ENCODE results near the gene TBX10. TPM values are rescaled to one million over a fixed set of nuclear protein-coding genes. Genes with fewer than 3 reads are reported as not detected.

Gene TBX10
- polyA plus RNA-seq, 1 donor (not counting 4 experiments of a cell fraction or from before 2014, with no cell fraction given) = not detected

DNA sequence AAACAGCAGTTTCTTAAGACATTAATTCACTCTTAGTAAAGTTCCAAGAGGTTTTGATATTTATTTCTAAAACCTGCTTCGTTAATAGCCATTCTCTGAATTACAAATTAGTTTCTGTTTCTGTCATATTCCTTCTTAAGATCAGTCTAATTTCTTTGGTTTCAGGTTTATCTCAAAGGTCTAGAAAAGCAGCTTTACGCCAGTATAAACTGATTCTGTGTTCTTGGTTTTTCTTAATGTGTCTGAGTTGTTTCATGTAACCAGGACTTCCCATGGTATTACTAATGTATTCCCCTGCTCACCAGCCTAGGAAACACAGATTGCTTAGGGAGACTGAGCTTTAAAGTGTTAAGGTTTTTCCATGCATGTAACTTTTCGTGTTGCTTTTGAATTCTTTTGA lies 17.7 kb upstream of the TBX10 start:
- FAIRE-seq (no peak), DNase-seq (ENCODE audit: low read depth, low spot score) (no peak)
- Histone ChIP-seq H3K27me3 (ENCODE audit: control insufficient read depth, extremely low read depth, insufficient read depth, low read length) (no peaks in the 10 kb centered on the region), H3K9me1 (ENCODE audit: control insufficient read depth, extremely low read depth, insufficient read depth, low read length) (no peaks in the 10 kb centered on the region), H3K9me3 (ENCODE audit: control insufficient read depth, low read depth, low read length) (no peaks in the 10 kb centered on the region), H3K4me2 (ENCODE audit: control insufficient read depth, extremely low read depth, insufficient read depth, low read depth, low read length) (no peak overlapping the region), H3K4me1 (ENCODE audit: control insufficient read depth, extremely low read depth, insufficient read depth, low read length) (peaks cover 20% of the 10 kb centered on the region), H3K9ac (ENCODE audit: control insufficient read depth, extremely low read depth, insufficient read depth, low read length) (no peak overlapping the region), H3K27ac (ENCODE audit: control insufficient read depth, insufficient read depth, low read length) (peak overlapping the region; percentile 23), H3K36me3 (ENCODE audit: control insufficient read depth in 2 of 2, extremely low read depth in 1 of 2, insufficient read depth in 2 of 2, low read length in 2 of 2) (no peaks in the 10 kb centered on the region), H3K79me2 (ENCODE audit: control insufficient read depth, insufficient read depth, low read length) (no peaks in the 10 kb centered on the region), H4K20me1 (ENCODE audit: control insufficient read depth, extremely low read depth, insufficient read depth, low read length) (no peaks in the 10 kb centered on the region), H3K4me3 (ENCODE audit: control insufficient read depth in 2 of 3, extremely low read depth in 1 of 3, insufficient read depth in 2 of 3, low read depth in 1 of 3, low read length in 3 of 3) (no peak overlapping the region), H2AFZ (ENCODE audit: control insufficient read depth, low read length) (no peak overlapping the region)
- TF ChIP-seq, protein P1, sequence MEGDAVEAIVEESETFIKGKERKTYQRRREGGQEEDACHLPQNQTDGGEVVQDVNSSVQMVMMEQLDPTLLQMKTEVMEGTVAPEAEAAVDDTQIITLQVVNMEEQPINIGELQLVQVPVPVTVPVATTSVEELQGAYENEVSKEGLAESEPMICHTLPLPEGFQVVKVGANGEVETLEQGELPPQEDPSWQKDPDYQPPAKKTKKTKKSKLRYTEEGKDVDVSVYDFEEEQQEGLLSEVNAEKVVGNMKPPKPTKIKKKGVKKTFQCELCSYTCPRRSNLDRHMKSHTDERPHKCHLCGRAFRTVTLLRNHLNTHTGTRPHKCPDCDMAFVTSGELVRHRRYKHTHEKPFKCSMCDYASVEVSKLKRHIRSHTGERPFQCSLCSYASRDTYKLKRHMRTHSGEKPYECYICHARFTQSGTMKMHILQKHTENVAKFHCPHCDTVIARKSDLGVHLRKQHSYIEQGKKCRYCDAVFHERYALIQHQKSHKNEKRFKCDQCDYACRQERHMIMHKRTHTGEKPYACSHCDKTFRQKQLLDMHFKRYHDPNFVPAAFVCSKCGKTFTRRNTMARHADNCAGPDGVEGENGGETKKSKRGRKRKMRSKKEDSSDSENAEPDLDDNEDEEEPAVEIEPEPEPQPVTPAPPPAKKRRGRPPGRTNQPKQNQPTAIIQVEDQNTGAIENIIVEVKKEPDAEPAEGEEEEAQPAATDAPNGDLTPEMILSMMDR (optimal IDR thresholded peaks at IDR 0.05 in 1 of 3, IDR thresholded peaks at IDR 0.05 in 1 of 3, conservative IDR thresholded peaks at IDR 0.05 in 1 of 3; ENCODE audit: extremely low read depth in 1 of 3, insufficient read depth in 2 of 3, low read length in 3 of 3) = no peak
- TF ChIP-seq EZH2 (IDR thresholded peaks at IDR 0.05; ENCODE audit: low read length) = no peak
- dilution Hi-C loops (cut with MboI; ENCODE audit: extremely low pct_ligation_motif_present, low sequenced_read_pairs) = no loop called here

DNA sequence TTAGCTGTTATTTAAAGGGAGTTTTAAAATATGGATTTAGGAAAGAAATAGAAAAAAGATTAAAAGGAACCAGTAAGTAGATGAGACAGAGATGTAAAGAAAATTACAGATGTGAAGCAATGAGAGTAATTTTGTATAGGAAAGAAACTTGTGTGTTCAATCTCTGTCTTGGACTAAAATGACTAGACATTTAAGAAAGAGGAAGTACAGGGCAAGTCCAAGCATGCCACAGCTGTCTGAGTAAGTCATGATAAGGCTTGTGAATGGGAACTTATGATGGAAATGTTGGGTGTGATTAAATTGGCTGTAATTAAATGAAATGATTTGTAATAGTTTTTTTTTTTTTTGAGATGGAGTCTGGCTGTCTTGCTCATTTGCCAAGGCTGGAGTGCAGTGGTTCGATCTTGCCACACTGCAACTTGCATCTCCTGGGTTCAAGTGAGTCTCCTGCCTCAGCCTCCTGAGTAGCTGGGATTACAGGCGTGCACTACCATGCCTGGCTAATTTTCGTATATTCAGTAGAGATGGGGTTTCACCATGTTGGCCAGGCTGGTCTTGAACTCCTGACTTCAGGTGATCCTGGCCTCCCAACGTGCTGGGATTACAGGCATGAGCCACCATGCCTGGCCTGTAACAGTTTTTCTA lies 16.8 kb upstream of the TBX10 start:
- H3K36me3 ChIP-seq (ENCODE audit: control insufficient read depth in 2 of 2, extremely low read depth in 1 of 2, insufficient read depth in 2 of 2, low read length in 2 of 2) = no peaks in the 10 kb centered on the region
- H3K9me3 ChIP-seq (ENCODE audit: control insufficient read depth, low read depth, low read length) = no peaks in the 10 kb centered on the region
- dilution Hi-C loops (cut with MboI; ENCODE audit: extremely low pct_ligation_motif_present, low sequenced_read_pairs) = no loop called here
- FAIRE-seq (peak; percentile 48), DNase-seq (ENCODE audit: low read depth, low spot score) (peak; percentile 60)
- no peak overlapping the region for H3K9ac ChIP-seq (ENCODE audit: control insufficient read depth, extremely low read depth, insufficient read depth, low read length)
- H3K9me1 ChIP-seq (ENCODE audit: control insufficient read depth, extremely low read depth, insufficient read depth, low read length) = no peaks in the 10 kb centered on the region
- peak overlapping the region; percentile 71 for H3K27ac ChIP-seq (ENCODE audit: control insufficient read depth, insufficient read depth, low read length)
- H2AFZ ChIP-seq (ENCODE audit: control insufficient read depth, low read length) = no peak overlapping the region
- H3K4me1 ChIP-seq (ENCODE audit: control insufficient read depth, extremely low read depth, insufficient read depth, low read length) = peaks cover 22% of the 10 kb centered on the region
- no peaks in the 10 kb centered on the region for H3K79me2 ChIP-seq (ENCODE audit: control insufficient read depth, insufficient read depth, low read length)
- no peaks in the 10 kb centered on the region for H3K27me3 ChIP-seq (ENCODE audit: control insufficient read depth, extremely low read depth, insufficient read depth, low read length)
- peak overlapping the region in 1 of 3 experiments; percentile 27 for H3K4me3 ChIP-seq (ENCODE audit: control insufficient read depth in 2 of 3, extremely low read depth in 1 of 3, insufficient read depth in 2 of 3, low read depth in 1 of 3, low read length in 3 of 3)
- H3K4me2 ChIP-seq (ENCODE audit: control insufficient read depth, extremely low read depth, insufficient read depth, low read depth, low read length) = peak overlapping the region; percentile 46
- TF ChIP-seq, protein P1 (optimal IDR thresholded peaks at IDR 0.05 in 1 of 3, IDR thresholded peaks at IDR 0.05 in 1 of 3, conservative IDR thresholded peaks at IDR 0.05 in 1 of 3; ENCODE audit: extremely low read depth in 1 of 3, insufficient read depth in 2 of 3, low read length in 3 of 3) = no peak
- TF ChIP-seq EZH2 (IDR thresholded peaks at IDR 0.05; ENCODE audit: low read length) = no peak
- H4K20me1 ChIP-seq (ENCODE audit: control insufficient read depth, extremely low read depth, insufficient read depth, low read length) = no peaks in the 10 kb centered on the region

All from keratinocyte (primary cell).